VCaP (cell line): ENCODE measurements around the gene PLCD4.

Source experiments
- H3K27ac ChIP-seq: fragments of 450-650 bp; 2 replicates; pipeline ENCODE4 v1.5.1; 2017
- TF ChIP-seq, protein P1 (sequence below): fragments of 450-650 bp; conservative IDR thresholded peaks from 2 replicates; pipeline ENCODE4 v1.5.1; 2017; ENCODE audit warnings: mild to moderate bottlenecking, moderate library complexity

PLCD4 gene

DNA sequence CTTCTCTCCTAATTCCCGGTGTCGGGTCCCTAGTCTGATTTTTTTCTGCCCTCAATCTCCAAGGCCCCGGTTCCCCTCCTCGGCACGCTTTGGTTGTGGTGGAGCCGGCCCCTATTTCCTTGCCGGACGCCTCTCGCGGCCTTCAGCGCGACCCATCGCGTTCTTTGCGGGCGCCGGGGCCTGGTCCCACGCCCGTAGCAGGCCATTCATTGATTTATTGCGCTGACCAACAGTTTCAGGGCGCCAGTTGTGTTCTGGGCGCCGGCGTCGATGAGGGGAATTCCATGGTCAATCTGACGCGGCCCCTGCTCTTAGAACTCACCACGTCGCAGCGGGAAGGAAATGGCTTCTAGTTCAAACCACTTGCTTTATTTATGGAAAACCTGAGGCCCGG lies 38.7 kb upstream of the PLCD4 start:
- TF ChIP-seq, protein P1, sequence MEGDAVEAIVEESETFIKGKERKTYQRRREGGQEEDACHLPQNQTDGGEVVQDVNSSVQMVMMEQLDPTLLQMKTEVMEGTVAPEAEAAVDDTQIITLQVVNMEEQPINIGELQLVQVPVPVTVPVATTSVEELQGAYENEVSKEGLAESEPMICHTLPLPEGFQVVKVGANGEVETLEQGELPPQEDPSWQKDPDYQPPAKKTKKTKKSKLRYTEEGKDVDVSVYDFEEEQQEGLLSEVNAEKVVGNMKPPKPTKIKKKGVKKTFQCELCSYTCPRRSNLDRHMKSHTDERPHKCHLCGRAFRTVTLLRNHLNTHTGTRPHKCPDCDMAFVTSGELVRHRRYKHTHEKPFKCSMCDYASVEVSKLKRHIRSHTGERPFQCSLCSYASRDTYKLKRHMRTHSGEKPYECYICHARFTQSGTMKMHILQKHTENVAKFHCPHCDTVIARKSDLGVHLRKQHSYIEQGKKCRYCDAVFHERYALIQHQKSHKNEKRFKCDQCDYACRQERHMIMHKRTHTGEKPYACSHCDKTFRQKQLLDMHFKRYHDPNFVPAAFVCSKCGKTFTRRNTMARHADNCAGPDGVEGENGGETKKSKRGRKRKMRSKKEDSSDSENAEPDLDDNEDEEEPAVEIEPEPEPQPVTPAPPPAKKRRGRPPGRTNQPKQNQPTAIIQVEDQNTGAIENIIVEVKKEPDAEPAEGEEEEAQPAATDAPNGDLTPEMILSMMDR, result no peak
- peak overlapping the region; percentile 86 for H3K27ac ChIP-seq

DNA sequence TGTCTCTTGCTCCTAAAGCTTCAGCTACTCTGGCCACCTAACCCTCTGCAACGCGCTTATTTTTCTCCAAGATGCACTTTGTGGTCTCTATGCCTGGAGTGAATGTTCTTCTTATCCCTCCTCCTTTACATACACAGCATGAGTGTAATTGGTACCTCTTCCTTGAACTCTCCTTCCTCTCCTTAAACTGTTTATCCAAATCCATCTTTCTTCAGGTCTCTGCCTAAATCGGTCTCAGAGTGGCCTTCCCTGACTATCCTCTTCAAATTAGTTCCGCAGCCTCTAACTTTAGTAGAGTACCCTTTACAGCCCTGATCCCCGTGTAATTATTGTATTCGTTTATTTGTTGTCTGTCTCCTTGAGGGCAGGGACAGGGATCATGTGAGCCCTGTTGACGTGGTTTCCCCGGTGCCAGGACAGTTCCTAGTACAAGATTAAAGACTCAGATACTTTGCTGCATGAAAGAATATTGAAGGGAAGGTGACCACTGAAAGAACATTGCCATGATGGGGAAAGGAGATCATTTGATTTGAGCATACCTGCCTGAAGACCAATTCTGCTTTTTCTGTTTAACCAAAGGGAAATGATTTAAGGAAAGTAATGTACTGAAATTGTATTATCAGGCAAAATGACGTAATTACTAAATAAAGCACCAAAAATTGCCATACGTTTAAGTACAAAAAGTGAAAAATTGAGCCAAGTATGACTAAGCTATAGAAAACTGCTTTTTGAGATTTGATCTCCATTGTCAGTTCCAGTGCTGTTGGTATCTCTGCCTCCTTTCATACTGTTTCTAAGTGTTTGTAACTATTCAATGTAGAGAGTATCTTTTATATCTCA lies 37.8 kb upstream of the PLCD4 start:
- TF ChIP-seq, protein P1, result no peak
- H3K27ac ChIP-seq, result peak overlapping the region; percentile 86

DNA sequence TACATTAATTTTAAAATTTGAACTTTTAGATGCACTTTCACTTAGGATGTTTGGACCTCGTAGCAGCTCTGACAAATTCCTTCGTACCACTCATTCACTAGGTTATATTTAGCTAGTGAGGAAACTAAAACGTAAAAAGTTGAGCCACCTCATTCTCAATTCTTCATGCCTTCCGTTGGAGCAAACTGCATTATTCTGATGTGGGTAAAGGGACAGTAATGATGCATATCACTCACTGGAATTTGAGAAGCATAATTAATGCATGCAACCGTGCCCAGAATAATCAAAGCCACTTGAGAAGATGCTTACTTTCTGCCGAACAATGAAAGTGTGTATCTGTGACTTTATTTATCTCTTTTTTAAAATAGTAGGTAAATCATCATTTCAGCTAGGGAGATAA lies 36.8 kb upstream of the PLCD4 start:
- TF ChIP-seq, protein P1, result no peak
- peak overlapping the region; percentile 86 for H3K27ac ChIP-seq

DNA sequence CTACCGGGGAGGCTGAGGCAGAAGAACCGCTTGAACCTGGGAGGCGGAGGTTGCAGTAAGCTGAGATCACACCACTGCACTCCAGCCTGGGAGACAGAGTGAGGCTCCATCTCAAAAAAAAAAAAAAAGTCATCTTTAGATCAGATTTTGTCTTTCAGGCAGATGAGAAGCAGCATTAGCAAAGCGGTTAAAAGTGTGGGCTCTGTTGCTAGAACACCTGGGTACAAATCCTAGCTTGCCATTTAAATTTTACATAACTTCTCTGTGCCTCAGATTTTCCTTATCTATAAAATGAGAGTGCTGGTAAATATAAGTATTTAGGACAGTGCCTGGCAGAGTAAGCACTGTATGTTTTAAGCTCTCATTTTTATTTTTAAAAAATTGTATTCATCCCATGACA lies 30.8 kb upstream of the PLCD4 start:
- no peak overlapping the region for H3K27ac ChIP-seq
- TF ChIP-seq, protein P1, result no peak

DNA sequence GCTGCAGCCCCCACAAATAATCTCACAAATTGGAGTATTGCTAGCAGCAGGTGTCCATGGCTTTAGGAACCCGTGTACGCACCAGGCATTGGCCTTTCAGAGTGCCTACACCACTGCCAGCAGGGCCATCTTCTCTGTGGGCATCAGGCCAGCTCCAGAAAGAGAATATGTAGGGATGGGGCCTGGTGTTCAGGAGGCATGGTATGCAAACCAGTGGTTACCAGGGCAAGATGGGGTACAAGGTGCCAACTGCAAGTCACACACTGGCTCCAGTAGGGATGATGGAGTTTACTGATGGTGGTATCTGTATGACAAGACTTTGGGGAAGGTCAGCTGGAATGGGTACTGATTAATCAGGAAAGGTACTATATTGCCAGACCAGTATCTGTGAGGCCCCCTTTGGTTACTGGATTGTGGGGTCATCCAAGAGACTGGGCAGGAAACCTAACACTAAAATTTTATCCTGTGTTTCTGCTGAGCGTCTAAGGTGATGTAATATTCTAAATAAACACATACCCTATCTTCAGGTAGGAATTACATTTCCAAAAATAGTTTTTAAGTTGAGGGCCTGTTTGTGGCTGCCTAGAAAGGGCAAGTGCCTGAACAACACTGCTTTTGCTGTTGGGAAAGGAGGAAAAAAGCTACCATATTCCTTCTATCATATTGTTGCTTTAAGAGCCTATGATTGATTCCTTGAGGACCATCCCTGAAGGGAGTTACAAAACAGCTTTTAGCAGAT lies 30.0 kb upstream of the PLCD4 start:
- TF ChIP-seq, protein P1, result no peak
- no peak overlapping the region for H3K27ac ChIP-seq

DNA sequence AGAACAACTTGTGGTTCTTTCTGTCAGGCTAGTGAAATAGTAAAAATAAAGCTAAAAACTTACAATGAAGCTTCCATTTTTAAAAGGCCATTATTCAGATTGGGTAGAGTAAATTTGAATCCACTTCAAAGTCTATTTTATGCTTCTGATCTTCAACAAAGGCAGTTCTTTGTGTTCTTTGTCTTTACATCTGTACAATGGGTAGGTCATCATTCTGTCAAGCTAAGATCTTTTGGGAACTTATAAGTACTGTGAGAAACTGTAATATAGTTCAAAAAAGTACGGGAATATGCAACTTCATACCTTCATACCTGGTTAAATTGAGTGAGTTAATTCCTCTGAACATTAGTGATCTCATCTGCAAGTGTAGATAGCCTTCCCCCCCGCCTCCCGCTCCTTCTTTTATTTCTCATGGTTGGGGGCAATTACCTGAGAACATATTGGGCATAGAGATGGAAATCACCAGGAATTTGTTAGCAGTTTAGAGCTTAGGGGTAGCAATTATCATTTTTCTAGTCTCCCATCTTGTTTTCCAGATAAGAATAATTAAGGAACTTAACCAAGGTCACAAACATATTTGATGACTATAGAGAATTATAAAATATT lies 29.3 kb upstream of the PLCD4 start:
- no peak overlapping the region for H3K27ac ChIP-seq
- TF ChIP-seq, protein P1, result no peak

DNA sequence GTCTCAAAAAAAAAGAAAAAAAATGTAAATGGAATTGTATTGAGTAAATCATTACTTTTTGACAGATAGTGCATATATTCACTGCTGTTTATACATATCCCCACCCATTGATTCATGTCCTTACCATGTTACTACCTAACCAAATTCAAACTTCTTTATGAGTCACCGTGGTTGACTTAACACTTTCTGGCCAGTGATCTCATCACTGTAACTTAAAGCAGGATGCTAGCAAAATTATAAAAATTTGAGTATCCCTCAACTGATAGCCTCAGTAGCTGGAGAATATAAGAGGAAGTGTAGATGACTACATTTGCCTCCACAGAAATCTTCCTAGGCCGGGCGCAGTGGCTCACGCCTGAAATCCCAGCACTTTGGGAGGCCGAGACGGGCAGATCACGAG lies 25.6 kb upstream of the PLCD4 start:
- TF ChIP-seq, protein P1, result no peak
- H3K27ac ChIP-seq, result no peak overlapping the region
